NK-92 treated with Interleukin-12 subunit alpha and Interleukin-12 subunit beta, amount 100 ng/mL, for 24 hours (cell line): ENCODE data around the gene TMEM40.
"Not testable (repeated sequence)": the region's sequence is repeated elsewhere in the genome, so short reads cannot be mapped to it uniquely, and the experiment has no call there.

ENCODE experiments used
- DNase-seq: peaks from one replicate; lab custom pipeline; 2025; lab: John Stamatoyannopoulos, UW

The TMEM40 gene

GRCh38 chr3:12759097-12759679 is at the start of gene TMEM40:
Gene TMEM40, minus strand, starts transcription at chr3:12759259. Its CDS starts 9,427 bp downstream, at chr3:12749832.
- DNase-seq, result no peak

DNA sequence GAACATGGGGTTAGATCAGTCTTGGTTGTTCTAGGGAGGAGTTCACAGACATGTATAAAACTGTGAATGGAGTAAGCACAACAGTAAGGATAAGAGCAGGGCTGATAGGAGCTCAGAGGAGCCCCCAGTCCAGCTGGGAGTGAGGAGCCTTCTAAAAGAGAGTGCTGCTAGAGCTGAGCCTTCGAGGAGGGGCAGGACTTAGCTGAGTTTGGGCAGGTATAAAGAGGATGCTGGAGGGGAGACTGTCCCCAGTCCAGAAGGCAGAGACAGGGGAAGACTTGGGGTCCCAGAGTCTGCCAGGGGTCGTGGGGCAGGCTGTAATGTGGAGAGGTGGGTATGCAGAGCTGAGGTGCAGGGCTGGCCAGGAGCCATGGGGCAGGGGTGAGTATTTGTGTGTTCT is 49.5 kb upstream of the TMEM40 start:
- no peak for DNase-seq

DNA sequence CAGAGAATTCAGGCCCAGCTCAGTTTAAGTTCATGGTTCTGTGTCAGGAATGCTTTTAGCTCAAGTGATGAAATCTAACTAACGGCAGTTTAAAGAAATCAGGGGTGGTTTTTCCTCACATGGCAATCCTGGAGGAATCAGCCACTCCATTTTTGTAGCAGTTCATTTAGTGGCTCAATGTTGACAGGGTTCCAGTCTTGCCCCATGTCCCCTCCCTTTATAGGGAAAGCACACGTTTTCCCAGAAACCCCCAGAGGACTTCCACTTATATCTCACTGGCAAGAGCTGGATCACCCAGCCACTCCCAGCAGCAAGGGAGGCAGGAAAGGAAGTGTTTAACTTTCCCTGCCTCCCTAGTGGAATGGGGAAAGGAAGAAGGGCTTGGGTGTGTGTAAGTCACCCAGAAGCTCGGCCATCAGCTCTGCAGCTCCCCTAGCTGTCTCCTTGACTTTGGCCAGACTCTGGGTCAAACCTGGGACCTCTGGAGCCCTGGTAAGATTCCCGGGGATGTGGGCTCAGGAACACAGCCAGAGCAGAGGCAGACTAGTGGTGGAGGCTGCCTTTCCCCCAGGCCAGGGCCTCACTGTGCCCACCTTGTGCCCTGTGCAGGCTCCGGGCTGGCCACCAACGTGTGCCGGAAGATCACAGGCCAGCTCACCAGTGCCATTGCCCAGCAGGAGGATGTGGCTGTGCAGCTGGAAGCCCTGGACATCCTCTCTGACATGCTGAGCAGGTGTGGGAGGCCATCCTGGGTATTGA is 48.7 kb upstream of the TMEM40 start:
- DNase-seq, result no peak

DNA sequence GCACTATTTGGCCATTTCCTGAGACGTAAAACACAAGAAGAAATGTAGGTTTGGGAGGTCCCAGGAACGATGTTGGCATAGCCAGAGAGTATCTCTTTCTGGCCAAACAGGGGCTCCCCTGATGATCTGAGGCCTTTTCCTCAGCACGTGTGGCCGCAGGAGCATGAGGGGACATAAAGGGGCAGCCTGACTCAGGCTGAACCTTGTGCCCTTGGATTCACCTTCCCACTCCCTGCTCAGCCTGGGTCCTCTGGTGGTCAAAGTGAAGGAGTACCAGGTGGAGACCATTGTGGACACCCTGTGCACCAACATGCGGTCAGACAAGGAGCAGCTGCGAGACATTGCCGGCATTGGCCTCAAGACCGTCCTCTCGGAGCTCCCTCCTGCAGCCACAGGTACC is 48.0 kb upstream of the TMEM40 start:
- DNase-seq, result no peak

DNA sequence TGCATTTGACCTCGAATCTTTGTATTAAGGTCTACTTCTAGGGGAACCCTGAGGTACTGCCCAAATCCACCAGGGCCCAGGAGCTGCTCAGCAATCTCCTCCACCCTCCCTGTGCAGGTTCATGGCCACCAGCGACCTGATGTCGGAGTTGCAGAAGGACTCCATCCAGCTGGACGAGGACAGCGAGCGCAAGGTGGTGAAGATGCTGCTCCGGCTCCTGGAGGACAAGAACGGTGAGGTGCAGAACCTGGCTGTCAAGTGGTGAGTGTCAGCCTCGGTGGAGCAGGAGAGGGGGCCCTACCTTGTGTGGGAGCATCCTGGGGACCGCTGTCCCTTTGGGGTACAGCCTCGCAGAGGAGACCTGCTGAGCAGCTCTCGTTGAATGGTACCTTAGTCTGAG is 44.3 kb upstream of the TMEM40 start:
- no peak for DNase-seq

DNA sequence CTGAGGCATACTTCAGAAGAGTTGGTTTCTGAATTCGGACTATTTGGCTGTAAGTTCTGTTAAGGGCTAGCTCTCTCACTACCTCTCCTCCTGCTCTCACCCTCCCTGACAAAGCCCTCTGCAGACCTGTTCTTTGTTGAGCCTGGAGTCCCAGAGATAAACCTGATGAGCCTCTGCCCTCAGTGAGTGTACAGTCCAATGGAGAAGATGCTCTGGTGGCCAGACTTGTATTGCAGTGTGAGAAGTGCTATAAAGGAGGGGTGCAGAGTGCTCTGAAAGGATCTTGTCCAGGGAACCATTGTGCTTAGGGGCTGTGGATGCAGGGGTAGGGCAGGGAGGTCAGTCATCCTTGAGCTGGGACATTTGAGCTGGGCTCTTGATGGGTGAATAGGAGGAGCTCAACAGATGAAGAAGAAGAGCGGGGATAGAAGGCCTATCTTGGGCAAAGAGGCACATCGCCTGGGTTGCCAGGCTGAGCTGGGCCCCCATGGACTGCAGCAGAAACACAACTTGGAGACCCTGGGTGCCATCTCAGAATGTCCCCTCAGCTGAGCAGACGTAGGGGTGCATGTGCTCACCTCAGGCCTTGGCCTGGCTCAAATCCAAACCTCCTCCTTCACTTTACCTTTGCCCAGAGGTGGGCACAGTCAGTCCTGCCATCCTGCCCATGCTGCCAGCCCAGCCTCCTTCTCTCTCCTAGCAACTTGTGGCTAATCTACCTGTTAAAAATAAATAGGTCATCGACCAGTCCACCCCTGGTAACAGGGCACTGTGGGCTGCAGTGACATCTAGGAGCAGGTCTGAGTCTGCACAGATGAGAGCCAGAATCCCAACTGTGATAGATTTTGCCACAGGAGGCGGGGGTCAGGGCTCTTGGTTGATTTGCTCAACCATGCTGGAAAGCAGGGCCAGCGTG is 40.7 kb upstream of the TMEM40 start:
- no peak for DNase-seq

GRCh38 chr3:12798559-12799179 is 39.6 kb upstream of the TMEM40 start:
- DNase-seq, result no peak

- no peak for DNase-seq
Measured at GRCh38 chr3:12797892-12798558, 39.0 kb upstream of the TMEM40 start.

- no peak for DNase-seq
Measured at GRCh38 chr3:12797124-12797891, 38.2 kb upstream of the TMEM40 start.

GRCh38 chr3:12796171-12797123 is 37.4 kb upstream of the TMEM40 start, which contains the start of gene CAND2:
Gene CAND2, plus strand, starts transcription at chr3:12796680. Its CDS starts 41 bp downstream, at chr3:12796721.
- no peak for DNase-seq

GRCh38 chr3:12793701-12794100 is 34.6 kb upstream of the TMEM40 start:
- DNase-seq, result no peak

GRCh38 chr3:12791430-12791829 is 32.4 kb upstream of the TMEM40 start:
- no peak for DNase-seq

DNA sequence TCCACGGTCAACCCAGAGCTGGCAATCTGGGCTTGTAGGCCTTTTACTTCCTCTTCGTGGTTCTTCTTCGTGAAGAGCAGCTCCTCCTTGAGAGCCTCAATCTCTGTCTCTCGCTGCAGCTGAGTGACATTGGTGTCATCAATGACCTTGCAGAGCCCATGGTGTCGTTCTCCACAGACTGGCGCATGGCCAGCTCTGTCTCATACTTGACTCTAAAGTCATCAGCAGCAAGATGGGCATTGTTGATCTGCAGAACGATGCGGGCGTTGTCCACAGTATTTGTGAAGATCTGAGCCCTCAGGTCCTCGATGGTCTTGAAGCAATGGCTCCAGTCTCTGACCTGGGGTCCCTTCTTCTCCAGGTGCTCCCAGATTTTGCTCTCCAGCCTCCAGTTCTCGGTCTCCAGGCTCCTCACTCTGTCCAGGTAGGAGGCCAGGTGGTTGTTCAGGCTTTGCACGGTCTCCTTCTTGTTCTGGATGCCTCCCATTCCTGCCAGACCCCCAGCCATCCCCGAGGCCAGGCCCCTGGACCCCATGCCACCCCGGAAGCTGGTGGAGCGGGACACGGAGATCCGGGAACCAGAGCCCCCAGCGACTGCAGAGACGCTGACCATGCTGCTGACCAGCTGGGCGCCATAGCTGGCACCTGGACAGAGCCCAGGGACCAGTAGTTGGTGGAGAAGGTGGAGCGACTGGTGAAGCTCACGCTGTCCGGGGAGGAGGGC is 29.1 kb upstream of the TMEM40 start:
- not testable (repeated sequence) for DNase-seq

- not testable (repeated sequence) for DNase-seq
Measured at GRCh38 chr3:12787346-12787745, 28.3 kb upstream of the TMEM40 start.

- no peak for DNase-seq
Measured at GRCh38 chr3:12785096-12785495, 26.0 kb upstream of the TMEM40 start.

GRCh38 chr3:12782172-12782815 is 23.2 kb upstream of the TMEM40 start:
- no peak for DNase-seq

DNA sequence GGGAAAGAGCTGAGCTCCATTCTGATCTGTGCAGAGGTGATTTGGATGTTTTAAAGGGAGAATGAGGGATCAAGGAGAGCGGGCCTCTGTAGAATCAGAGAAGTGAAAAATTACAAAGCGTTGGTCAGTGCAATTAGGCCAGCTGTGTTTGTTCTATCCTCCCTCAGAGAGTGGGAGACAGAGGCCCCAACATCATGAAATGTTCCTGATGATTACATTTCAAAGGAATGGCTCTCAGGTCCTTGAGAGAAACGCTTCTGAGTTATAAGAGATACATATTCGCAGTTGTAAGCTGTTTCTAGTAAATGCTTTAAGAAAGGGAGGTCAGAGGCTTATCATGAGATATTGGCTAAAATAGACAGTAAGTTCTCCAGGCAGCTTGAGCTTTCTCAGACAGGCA is 21.7 kb upstream of the TMEM40 start:
- no peak for DNase-seq

GRCh38 chr3:12777171-12777570 is 18.1 kb upstream of the TMEM40 start:
- no peak for DNase-seq
